AG09319 (cell line): ENCODE measurements around the gene AASDHPPT.
A peak's percentile ranks its signal among the peaks of the same experiment; 100 is the strongest.

Experiments
- DNase-seq: peaks from one replicate; pipeline ENCODE4 v3.0.0-alpha.2; 2010; ENCODE audit warnings: low read depth; ENCODE audit errors: extremely low read depth
- CTCF ChIP-seq: IDR thresholded peaks from 2 replicates; pipeline ENCODE4 v1.5.1; 2011; ENCODE audit warnings: low read depth, mild to moderate bottlenecking, inconsistent platforms, low read length, moderate library complexity

Gene AASDHPPT

GRCh38 chr11:106133529-106133928, 56.1 kb downstream of the AASDHPPT start:
- TF ChIP-seq CTCF, result peak; percentile 22
- DNase-seq, result no peak

- TF ChIP-seq CTCF, result no peak
- DNase-seq, result no peak
Observed at GRCh38 chr11:106137061-106137460, 59.6 kb downstream of the AASDHPPT start.

- TF ChIP-seq CTCF, result no peak
- DNase-seq, result no peak
Observed at GRCh38 chr11:106137758-106138157, 60.3 kb downstream of the AASDHPPT start.
